SK-N-SH (cell line): Measurements from ENCODE around the gene HDAC4.

Source experiments
- JUND ChIP-seq: IDR thresholded peaks from 2 replicates; pipeline ENCODE4 v1.4.0; 2012
- RAD21 ChIP-seq: IDR thresholded peaks from 2 replicates; pipeline ENCODE4 v1.6.1; 2012; ENCODE audit warnings: mild to moderate bottlenecking, low read length
- RFX5 ChIP-seq: IDR thresholded peaks from 2 replicates; pipeline ENCODE4 v1.6.1; 2012; ENCODE audit warnings: mild to moderate bottlenecking, improper control_type of control experiment, low read length
- SMC3 ChIP-seq: IDR thresholded peaks from 2 replicates; pipeline ENCODE4 v1.6.1; 2012; ENCODE audit warnings: low read depth, low read length, improper control_type of control experiment
- TF ChIP-seq, protein P1 (sequence below): fragments of 200-600 bp; sonication (generic); IDR thresholded peaks from 2 replicates; pipeline ENCODE4 v1.6.1; 2017; ENCODE audit warnings: antibody characterized with exemption, mild to moderate bottlenecking, moderate library complexity

DNA sequence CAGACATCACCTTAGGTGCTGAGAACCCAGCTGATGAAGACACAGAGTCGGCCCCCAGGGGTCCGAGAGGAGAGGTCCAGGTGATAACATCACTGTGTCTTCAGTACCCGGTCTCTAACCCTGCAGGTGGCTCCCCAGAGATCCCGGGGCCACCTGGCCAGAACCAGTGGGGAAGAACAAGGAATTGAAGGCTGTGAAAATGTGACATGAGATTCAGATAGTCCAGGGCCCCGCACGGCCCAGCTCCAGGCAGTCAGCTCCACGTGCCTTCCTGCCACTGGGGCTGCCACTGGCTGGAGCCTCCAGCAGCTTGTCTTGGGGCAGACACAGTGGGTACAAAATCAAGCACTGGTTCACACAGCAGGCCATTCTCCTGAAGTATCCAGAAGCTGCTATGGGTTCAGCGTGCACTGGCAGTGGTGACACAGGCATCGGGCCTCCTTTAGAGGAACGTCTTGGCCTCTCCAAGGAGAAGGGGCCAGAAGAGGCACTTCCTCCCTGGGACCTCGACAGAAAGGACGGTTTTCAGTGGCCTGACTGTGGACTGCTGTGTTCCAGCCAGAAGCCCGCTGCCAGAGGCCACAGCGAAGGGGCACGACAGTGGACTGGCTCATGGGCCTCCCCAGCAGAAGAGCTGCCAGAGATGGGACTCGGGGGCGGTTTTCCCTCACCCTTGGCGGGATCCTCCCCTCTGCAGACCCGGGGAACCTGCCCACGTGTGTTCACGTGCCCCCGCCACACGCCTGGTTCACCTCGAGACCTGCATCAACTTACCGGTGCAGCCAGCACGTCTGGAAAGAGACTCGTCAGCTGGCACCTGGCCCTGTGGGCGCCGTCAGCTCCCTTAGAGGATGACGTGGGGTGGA lies 150.4 kb downstream of the HDAC4 start:
- TF ChIP-seq RFX5 = no peak
- TF ChIP-seq, protein P1, sequence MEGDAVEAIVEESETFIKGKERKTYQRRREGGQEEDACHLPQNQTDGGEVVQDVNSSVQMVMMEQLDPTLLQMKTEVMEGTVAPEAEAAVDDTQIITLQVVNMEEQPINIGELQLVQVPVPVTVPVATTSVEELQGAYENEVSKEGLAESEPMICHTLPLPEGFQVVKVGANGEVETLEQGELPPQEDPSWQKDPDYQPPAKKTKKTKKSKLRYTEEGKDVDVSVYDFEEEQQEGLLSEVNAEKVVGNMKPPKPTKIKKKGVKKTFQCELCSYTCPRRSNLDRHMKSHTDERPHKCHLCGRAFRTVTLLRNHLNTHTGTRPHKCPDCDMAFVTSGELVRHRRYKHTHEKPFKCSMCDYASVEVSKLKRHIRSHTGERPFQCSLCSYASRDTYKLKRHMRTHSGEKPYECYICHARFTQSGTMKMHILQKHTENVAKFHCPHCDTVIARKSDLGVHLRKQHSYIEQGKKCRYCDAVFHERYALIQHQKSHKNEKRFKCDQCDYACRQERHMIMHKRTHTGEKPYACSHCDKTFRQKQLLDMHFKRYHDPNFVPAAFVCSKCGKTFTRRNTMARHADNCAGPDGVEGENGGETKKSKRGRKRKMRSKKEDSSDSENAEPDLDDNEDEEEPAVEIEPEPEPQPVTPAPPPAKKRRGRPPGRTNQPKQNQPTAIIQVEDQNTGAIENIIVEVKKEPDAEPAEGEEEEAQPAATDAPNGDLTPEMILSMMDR = no peak
- no peak for TF ChIP-seq RAD21
- TF ChIP-seq SMC3 = no peak
- no peak for TF ChIP-seq JUND
